Peyer's patch (tissue), 4 donors: ENCODE data around the gene GCA. TPM values are rescaled to one million over a fixed set of nuclear protein-coding genes. Genes with fewer than 3 reads are reported as not detected.

Source experiments
- DNase-seq, 3 donors: peaks; one replicate each; pipeline ENCODE4 v3.0.0-alpha.2; 2017 to 2019
- H3K27ac ChIP-seq, 4 donors: fragments of 200-600 bp; sonication (generic); one replicate each; pipeline ENCODE4 v1.5.1; 2016 to 2019
- H3K27me3 ChIP-seq, 2 donors: fragments of 200-600 bp; sonication (generic); one replicate each; pipeline ENCODE4 v1.5.1; 2019
- H3K36me3 ChIP-seq, 3 donors: fragments of 200-600 bp; sonication (generic); one replicate each; pipeline ENCODE4 v1.5.1; 2016 to 2019
- H3K4me1 ChIP-seq, 4 donors: fragments of 200-600 bp; sonication (generic); one replicate each; pipeline ENCODE4 v1.5.1; 2016 to 2019
- H3K4me3 ChIP-seq, 4 donors: fragments of 200-600 bp; sonication (generic); 1 replicate in 3 of 4; 2 replicates in 1 of 4; pipeline ENCODE4 v1.5.1; 2016 to 2019; ENCODE audit warnings: mild to moderate bottlenecking in 1 of 4
- H3K9me3 ChIP-seq, 4 donors: fragments of 200-600 bp; sonication (generic); one replicate each; pipeline ENCODE4 v1.5.1; 2016 to 2019; ENCODE audit warnings: mild to moderate bottlenecking in 1 of 4
- POLR2A ChIP-seq, 2 donors: fragments of 450-650 bp; IDR thresholded peaks; one replicate each; pipeline ENCODE4 v1.5.1; 2017; ENCODE audit warnings: antibody characterized with exemption in 2 of 2, mild to moderate bottlenecking in 2 of 2, moderate library complexity in 2 of 2
- total RNA-seq, 4 donors: library from RNA; depleted of rRNA; stranded (reverse); fragments of >200 nt; gene quantifications; one replicate each; pipeline ENCODE4 v1.1.0, GENCODE V29; 2016
- TF ChIP-seq, protein P1 (sequence below), 6 experiments: fragments of 450-650 bp in 4 of 6; fragments of 200-600 bp in 2 of 6; sonication (generic) in 1 of 6; IDR thresholded peaks; one replicate each; pipeline ENCODE4 v1.5.1; 2017 to 2019; ENCODE audit warnings: antibody characterized with exemption in 6 of 6, mild to moderate bottlenecking in 3 of 6, moderate library complexity in 1 of 6

The GCA gene
- total RNA-seq, 4 donors from 2014 or later: 17.9 to 25.6 (median 23.3) TPM

DNA sequence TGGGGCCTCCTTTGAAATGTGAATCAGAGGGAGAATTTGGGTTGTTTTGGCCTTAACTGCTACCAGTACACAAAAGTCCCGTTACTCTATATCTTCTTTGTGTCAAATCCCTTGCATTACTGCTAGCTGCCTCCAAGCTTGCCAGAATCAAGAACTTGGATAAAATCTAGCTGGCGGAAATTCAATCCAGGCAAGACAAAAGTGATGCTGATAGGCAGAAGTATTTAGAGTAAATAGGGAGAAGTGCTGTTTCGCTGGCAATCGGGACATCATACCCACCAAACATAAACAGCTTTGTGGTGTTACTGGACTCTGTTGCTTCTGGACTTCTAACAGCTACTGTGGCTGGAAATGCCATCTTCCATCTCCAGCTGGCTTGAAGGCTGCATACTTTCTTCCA lies 28.0 kb upstream of the GCA start:
- H3K27ac ChIP-seq: no peak overlapping the region

DNA sequence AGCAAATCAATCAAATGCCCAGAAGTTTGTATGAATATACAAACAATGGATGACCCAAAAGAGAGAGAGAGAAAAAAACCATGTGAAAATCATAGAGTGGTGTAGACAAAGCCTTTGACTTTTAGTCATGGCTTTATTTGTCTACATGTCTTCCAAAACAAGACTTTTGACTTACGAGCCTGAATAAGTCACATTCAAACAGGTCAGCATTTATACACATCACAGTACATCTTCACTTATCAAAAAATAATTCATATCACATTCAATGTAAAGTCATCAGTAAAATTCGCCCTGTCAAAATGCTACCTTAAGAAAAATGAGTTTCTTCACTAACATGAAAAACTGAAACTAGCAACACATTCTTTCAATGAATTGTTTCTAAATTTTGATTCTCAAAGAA lies 27.3 kb upstream of the GCA start:
- DNase-seq: no peak
- no peaks in the 10 kb centered on the region for H3K36me3 ChIP-seq
- H3K9me3 ChIP-seq: no peaks in the 10 kb centered on the region
- TF ChIP-seq, protein P1, sequence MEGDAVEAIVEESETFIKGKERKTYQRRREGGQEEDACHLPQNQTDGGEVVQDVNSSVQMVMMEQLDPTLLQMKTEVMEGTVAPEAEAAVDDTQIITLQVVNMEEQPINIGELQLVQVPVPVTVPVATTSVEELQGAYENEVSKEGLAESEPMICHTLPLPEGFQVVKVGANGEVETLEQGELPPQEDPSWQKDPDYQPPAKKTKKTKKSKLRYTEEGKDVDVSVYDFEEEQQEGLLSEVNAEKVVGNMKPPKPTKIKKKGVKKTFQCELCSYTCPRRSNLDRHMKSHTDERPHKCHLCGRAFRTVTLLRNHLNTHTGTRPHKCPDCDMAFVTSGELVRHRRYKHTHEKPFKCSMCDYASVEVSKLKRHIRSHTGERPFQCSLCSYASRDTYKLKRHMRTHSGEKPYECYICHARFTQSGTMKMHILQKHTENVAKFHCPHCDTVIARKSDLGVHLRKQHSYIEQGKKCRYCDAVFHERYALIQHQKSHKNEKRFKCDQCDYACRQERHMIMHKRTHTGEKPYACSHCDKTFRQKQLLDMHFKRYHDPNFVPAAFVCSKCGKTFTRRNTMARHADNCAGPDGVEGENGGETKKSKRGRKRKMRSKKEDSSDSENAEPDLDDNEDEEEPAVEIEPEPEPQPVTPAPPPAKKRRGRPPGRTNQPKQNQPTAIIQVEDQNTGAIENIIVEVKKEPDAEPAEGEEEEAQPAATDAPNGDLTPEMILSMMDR (IDR thresholded peaks at IDR 0.05): no peak
- TF ChIP-seq POLR2A (IDR thresholded peaks at IDR 0.05): no peak
- H3K27ac ChIP-seq: peak overlapping the region in 1 of 4 donors; percentile 94
- H3K27me3 ChIP-seq: no peaks in the 10 kb centered on the region
- peak overlapping the region in 1 of 4 donors; percentile 90 for H3K4me3 ChIP-seq
- H3K4me1 ChIP-seq: peaks cover 0 to 20% (median 0%) of the 10 kb centered on the region in 4 donors

More for the DNA sequence above, 28.0 kb upstream of the GCA start:
- Histone ChIP-seq H3K9me3 (no peaks in the 10 kb centered on the region), H3K27me3 (no peaks in the 10 kb centered on the region), H3K36me3 (no peaks in the 10 kb centered on the region), H3K4me1 (peaks cover 0 to 20% (median 0%) of the 10 kb centered on the region in 4 donors), H3K4me3 (no peak overlapping the region)
- DNase-seq: no peak
- no peak for TF ChIP-seq POLR2A (IDR thresholded peaks at IDR 0.05)
- TF ChIP-seq, protein P1 (IDR thresholded peaks at IDR 0.05): no peak

DNA sequence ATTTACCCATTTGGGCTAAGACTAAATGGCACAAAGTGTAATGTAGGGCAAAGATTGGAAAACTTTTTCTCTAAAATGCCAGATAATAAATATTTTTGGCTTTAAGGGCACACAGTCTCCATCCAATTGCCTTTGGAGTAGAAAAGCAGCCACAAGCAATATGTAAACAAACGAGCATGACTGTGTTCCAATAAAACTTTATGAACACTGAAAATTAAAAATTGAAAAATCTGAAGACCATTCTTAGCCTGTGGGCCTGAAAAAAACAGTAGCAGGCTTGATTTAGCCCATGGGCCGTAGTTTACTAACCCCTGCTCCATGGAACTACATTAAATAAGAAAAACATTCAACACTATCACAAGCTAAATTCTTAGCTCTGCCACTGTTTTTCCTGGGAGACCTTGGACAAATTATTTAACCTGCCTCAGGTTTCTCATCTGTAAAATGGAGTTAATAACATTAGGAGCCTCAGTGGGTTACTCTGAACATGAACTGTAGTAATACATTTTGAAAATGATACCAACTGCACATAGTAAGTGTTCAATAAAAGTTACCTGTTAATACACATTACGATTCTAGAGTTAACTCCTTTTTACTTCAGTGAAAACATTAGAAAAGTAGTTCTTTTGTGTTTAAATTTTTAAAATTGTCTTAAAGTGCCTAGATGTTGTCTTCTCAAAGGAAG lies 26.7 kb upstream of the GCA start:
- TF ChIP-seq, protein P1 (IDR thresholded peaks at IDR 0.05): no peak
- no peak for TF ChIP-seq POLR2A (IDR thresholded peaks at IDR 0.05)
- no peak for DNase-seq
- H3K27ac ChIP-seq: peak overlapping the region in 3 of 4 donors; percentile 88 to 95 (median 94)
- no peaks in the 10 kb centered on the region for H3K9me3 ChIP-seq
- H3K4me3 ChIP-seq: peak overlapping the region; percentile 59 to 90 (median 86)
- no peaks in the 10 kb centered on the region for H3K36me3 ChIP-seq
- peaks cover 0 to 20% (median 0%) of the 10 kb centered on the region in 4 donors for H3K4me1 ChIP-seq
- no peaks in the 10 kb centered on the region for H3K27me3 ChIP-seq

DNA sequence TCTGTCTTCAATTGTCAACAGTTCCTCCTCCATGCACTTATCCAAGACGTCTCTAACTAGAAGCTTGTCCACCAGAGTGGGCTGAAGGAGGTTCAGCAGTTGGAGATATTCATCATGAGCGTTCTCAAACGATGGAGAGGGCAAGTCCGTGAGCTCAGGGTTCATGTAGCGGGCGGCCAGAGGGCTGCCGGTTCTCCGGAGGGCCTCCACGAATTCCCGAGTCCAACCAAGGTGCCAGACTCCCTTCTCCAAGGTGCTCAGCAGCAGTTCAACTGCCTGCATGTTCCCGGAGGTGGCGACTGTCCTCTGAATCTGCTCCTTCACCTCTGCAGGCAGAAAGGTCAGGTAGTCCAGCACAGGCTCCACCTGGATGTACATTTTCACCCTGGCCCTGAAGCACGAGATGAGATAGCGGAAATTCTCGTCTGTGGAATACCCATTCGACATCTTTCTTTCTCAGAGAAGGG lies 26.0 kb upstream of the GCA start:
- Histone ChIP-seq H3K4me1 (peaks cover 0 to 20% (median 0%) of the 10 kb centered on the region in 4 donors), H3K27ac (peak overlapping the region; percentile 88 to 97 (median 94)), H3K36me3 (no peaks in the 10 kb centered on the region), H3K4me3 (peak overlapping the region; percentile 59 to 90 (median 86)), H3K9me3 (no peaks in the 10 kb centered on the region), H3K27me3 (no peaks in the 10 kb centered on the region)
- TF ChIP-seq, protein P1 (IDR thresholded peaks at IDR 0.05): no peak
- no peak for TF ChIP-seq POLR2A (IDR thresholded peaks at IDR 0.05)
- peak; percentile 27 to 66 (median 65) for DNase-seq

DNA sequence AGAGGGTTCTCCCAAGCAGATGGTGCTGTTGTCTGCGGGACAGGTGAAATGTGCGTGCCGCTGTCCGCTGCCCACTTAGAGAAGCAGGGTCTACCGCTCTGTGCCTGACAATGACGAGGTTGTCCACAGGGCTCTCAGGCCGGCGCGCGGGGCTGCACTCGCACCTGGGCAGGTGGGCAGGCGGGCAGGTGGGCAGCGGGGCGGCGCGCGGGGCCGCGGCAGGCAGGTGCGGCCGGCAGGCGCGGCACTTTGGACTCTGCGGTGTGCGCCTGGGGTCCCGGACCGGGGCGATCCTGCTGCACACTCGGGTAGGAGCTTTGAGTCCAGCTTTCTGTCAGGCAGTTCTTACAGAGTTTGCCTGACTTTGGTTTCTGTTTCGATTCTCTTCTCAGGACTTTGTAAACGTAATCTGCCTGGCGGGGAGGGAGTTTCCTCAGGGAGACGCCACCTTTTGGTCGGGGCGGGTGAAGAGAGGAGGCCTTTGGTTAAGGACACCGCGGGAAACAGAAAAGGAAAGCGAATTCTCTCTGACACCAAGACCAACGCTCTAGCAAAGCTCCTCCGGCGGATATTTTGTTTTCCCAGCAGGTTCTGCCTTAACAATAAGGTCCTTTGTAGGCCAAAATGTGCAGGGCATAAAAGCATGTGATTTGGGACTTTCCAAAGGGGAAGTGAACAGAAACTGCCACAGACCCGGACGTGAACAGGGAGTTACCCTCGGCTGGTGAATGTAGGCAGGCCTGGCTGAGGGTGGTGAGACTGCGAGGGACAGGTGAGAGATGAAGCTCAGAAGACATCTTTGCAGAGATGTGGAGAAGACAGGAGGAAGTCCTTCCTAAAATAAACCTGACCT lies 25.4 kb upstream of the GCA start, which contains the start of gene IFIH1:
Gene IFIH1, minus strand, starts transcription at position 357 of the 853 bp plus-strand sequence. CDS start 377 bp downstream, outside the sequence.
- H3K4me3 ChIP-seq: peak within 1 kb of the TSS; percentile 59 to 90 (median 86)
- TF ChIP-seq, protein P1 (IDR thresholded peaks at IDR 0.05): peak in 2 of 6 experiments; percentile 11 to 29
- peak; percentile 36 to 65 for TF ChIP-seq POLR2A (IDR thresholded peaks at IDR 0.05)

More for the DNA sequence above, 25.4 kb upstream of the GCA start, which contains the start of gene IFIH1:
- peak; percentile 80 to 94 (median 85) for DNase-seq
- no peaks in the 10 kb centered on the region for H3K9me3 ChIP-seq
- H3K4me1 ChIP-seq: peaks cover 0 to 20% (median 0%) of the 10 kb centered on the region in 4 donors
- peak within 1 kb of the TSS; percentile 88 to 97 (median 94) for H3K27ac ChIP-seq
- H3K36me3 ChIP-seq: no peaks in the 10 kb centered on the region
- no peaks in the 10 kb centered on the region for H3K27me3 ChIP-seq
